GM18867 (cell line): ENCODE data around the gene AGMAT.
A peak's percentile ranks its signal among the peaks of the same experiment; 100 is the strongest.

Experiments used
- ATAC-seq: cut with Tn5 transposase; IDR thresholded peaks from one replicate; pipeline ENCODE4 v1.9.1; 2021; ENCODE audit warnings: mild to moderate bottlenecking, moderate library complexity; ENCODE audit not compliant: unreplicated experiment

Gene AGMAT

GRCh38 chr1:15584489-15585363 is at the start of gene AGMAT:
TSS of gene AGMAT (minus strand) at chr1:15585051. CDS start at chr1:15584967, 84 bp downstream.
- peak; percentile 57 for ATAC-seq

GRCh38 chr1:15633756-15634420 is 49.0 kb upstream of the AGMAT start:
- no peak for ATAC-seq

- ATAC-seq = no peak
These were observed 43.2 kb upstream of the AGMAT start for GRCh38 chr1:15628003-15628402.

GRCh38 chr1:15627343-15627988 is 42.6 kb upstream of the AGMAT start:
- ATAC-seq = peak; percentile 86

GRCh38 chr1:15626269-15626950 is 41.6 kb upstream of the AGMAT start:
- ATAC-seq = no peak

GRCh38 chr1:15625056-15625917 is 40.4 kb upstream of the AGMAT start:
- no peak for ATAC-seq

- ATAC-seq = no peak
These were observed 39.4 kb upstream of the AGMAT start for GRCh38 chr1:15624133-15624714.

- no peak for ATAC-seq
These were observed 38.6 kb upstream of the AGMAT start for GRCh38 chr1:15623435-15623834.

GRCh38 chr1:15622712-15623373 is 38.0 kb upstream of the AGMAT start:
- ATAC-seq = no peak

GRCh38 chr1:15621975-15622374 is 37.1 kb upstream of the AGMAT start:
- ATAC-seq = no peak

GRCh38 chr1:15620902-15621682 is 36.2 kb upstream of the AGMAT start:
- no peak for ATAC-seq

GRCh38 chr1:15620155-15620545 is 35.3 kb upstream of the AGMAT start:
- ATAC-seq = no peak

GRCh38 chr1:15618655-15619525 is 34.0 kb upstream of the AGMAT start:
- ATAC-seq = no peak

- peak; percentile 28 for ATAC-seq
These were observed 33.3 kb upstream of the AGMAT start for GRCh38 chr1:15618077-15618654.

- peak; percentile 75 for ATAC-seq
These were observed 32.6 kb upstream of the AGMAT start, which contains the start of gene DDI2 for GRCh38 chr1:15617173-15618076. TSS of gene DDI2 (plus strand) at chr1:15617458. CDS start at chr1:15617671, 213 bp downstream.
